Activated T-helper 1 cell treated with anti-CD3 and anti-CD28 coated beads, Interleukin-12 subunit alpha, Interleukin-12 subunit beta, Interleukin-2, Interleukin-4 antibody, amounts not matched to agents 30 ng/mL and 10 ng/mL and 1 ng/mL, durations not matched to agents 14 hours and 24 hours and 36 hours (primary cell): ENCODE results near the gene SPRED3. TPM values are rescaled to one million over a fixed set of nuclear protein-coding genes. Genes with fewer than 3 reads are reported as not detected.
"Not testable (repeated sequence)": the region's sequence is repeated elsewhere in the genome, so short reads cannot be mapped to it uniquely, and the experiment has no call there.

ENCODE experiments used
- DNase-seq: peaks from one replicate; pipeline ENCODE4 v3.0.0; 2021; ENCODE audit warnings: low spot score
- H3K27ac Mint-ChIP-seq: one replicate; pipeline ENCODE4 v1.8.0; 2021; ENCODE audit warnings: mild to moderate bottlenecking, mixed read lengths
- H3K27me3 Mint-ChIP-seq: one replicate; pipeline ENCODE4 v1.8.0; 2022; ENCODE audit warnings: mild to moderate bottlenecking, moderate library complexity, mixed read lengths; ENCODE audit not compliant: insufficient read depth
- H3K36me3 Mint-ChIP-seq: one replicate; pipeline ENCODE4 v1.8.0; 2021; ENCODE audit warnings: low read depth, mixed read lengths
- H3K4me1 Mint-ChIP-seq: one replicate; pipeline ENCODE4 v1.8.0; 2021; ENCODE audit warnings: low read depth, mixed read lengths
- H3K4me3 Mint-ChIP-seq: one replicate; pipeline ENCODE4 v1.8.0; 2021; ENCODE audit warnings: mild to moderate bottlenecking, moderate library complexity, mixed read lengths
- H3K9me3 Mint-ChIP-seq: one replicate; pipeline ENCODE4 v1.8.0; 2021; ENCODE audit warnings: mixed read lengths
- intact Hi-C: fragments of 100-400 bp; cut with micrococcal nuclease; formaldehyde crosslinking; loops from one replicate; pipeline ENCODE4 v1.15.1; 2024
- total RNA-seq: library from RNA; stranded (reverse); gene quantifications from 2 replicates; pipeline ENCODE4 v1.2.3, GENCODE V29; 2022

Gene SPRED3
- 2.2 and 2.6 TPM in 2 replicates for total RNA-seq

DNA sequence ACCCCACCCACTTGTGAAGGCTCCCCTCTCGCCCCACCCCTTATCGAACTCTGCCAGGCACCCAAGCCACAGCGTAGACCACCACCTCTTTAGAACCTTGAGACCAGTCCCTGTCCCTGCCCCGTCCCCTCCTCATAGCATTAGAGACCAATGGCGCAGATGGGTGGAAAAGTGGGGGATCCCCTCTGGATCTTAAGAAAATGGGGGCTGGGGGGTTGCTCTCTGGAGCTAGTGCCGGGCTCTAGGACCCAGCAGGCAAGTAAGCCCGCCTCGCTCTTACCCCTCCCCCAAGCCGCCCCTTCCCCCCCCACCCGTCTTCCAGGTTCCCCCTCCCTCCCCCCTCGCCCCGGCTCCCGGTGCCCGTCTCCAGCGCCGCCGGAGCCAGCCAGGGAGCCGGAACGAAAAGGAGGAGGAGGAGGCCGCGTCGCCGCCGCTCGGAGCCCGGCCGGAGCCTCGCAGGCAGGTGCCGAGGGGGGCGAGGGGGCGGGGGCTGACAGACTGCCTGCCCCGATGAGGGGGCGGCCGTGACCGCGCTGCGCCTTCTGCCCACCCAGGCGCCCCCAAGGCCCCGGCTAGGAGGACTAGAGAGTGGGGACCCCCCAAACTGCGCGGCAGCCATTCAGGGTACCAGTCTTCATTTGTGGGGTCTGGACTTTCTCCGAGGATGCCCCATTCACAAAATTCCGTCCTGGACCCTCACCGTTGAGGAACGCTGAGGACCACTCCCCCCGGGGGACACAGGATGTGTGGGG, at the start of gene SPRED3:
Gene SPRED3, plus strand, starts transcription at position 349 of the 752 bp plus-strand sequence. CDS start 1,606 bp downstream, outside the sequence.
- no peak for DNase-seq
- Mint-ChIP-seq H3K27me3 (peaks cover 21% of the 10 kb centered on the region), H3K4me1 (peaks cover 20% of the 10 kb centered on the region), H3K9me3 (no peaks in the 10 kb centered on the region), H3K36me3 (peaks cover 22% of the 10 kb centered on the region), H3K27ac (peak within 1 kb of the TSS; percentile 91), H3K4me3 (peak within 1 kb of the TSS; percentile 89)
- intact Hi-C loops, result loop anchor here (1.0 kb wide), 2 partner anchors 14 to 26 kb away; no protein-coding TSS in a partner anchor

DNA sequence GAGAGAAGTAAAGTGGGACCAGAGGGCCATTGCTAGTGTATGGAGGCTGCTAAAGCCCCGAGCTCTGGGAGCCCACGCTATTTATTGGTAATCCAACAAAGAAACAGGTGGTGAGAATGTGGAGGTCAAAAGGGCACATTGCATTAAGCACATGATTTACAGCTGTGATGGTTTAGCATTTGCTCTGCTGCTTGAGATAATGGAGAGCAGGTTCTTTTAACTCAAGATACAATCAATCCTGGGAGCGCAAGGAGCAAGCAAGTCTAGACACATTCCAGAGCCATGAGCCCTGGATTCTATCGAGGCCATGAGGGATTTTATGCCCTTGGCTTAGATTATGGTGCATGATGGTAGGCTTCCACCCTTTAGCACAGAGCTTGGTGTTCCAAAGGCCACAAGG, 49.5 kb upstream of the SPRED3 start:
- H3K4me1 Mint-ChIP-seq, DNase-seq, H3K27me3 Mint-ChIP-seq, H3K27ac Mint-ChIP-seq, H3K9me3 Mint-ChIP-seq, H3K36me3 Mint-ChIP-seq: not testable (repeated sequence)
- intact Hi-C loops, result loop anchor here (5.0 to 10.0 kb wide), 2 partner anchors 874 to 967 kb away; partner anchors contain the start of genes ZNF527, ZNF569 and ZNF570
- peak overlapping the region; percentile 4 for H3K4me3 Mint-ChIP-seq

DNA sequence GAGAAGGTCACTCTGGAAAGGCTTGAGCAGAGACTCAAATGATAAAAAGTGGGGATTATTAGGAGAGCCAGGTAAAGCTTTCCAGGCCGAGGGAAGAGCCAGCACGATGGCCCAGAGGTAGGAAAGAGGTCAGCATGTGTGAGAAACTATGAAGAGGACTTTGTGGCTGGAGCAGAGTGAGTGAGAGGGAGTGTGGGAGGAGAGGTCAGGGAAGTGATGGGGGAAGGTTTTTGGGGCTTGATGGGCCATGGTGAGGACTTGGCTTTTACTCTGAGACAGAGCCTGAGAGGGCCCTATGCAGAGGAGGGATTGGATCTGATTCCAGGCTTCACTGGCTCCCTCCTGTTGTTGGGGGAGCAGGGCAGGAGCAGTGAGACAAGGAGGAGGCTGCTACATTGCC, 47.6 kb upstream of the SPRED3 start:
- Mint-ChIP-seq H3K9me3 (no peaks in the 10 kb centered on the region), H3K27ac (no peak overlapping the region), H3K27me3 (no peaks in the 10 kb centered on the region), H3K4me3 (no peak overlapping the region), H3K36me3 (no peaks in the 10 kb centered on the region), H3K4me1 (peaks cover 6% of the 10 kb centered on the region)
- no peak for DNase-seq
- intact Hi-C loops, result no loop called here

DNA sequence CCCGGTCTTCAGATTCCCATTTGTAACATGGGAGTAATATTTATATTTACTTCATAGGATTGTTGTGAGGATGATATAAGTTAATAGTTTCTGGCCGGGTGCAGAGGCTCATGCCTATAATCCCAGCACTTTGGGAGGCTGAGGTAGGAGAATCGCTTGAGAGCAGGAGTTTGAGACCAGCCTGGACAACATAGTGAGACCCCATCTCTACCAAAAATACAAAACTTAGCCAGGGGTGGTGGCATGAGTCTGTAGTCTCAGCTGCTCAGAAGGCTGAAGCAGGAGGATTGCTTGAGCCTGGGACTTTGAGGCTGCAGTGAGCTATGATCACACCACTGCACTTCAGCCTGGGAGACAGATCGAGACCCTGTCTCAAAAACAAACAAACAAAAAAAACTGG, 41.7 kb upstream of the SPRED3 start:
- no peak overlapping the region for H3K4me3 Mint-ChIP-seq
- intact Hi-C loops, result no loop called here
- no peaks in the 10 kb centered on the region for H3K4me1 Mint-ChIP-seq
- no peak overlapping the region for H3K27ac Mint-ChIP-seq
- no peak for DNase-seq
- H3K27me3 Mint-ChIP-seq, result peaks cover under 1% of the 10 kb centered on the region
- H3K9me3 Mint-ChIP-seq, result no peaks in the 10 kb centered on the region
- H3K36me3 Mint-ChIP-seq, result no peaks in the 10 kb centered on the region

- no peaks in the 10 kb centered on the region for H3K9me3 Mint-ChIP-seq
Observed at GRCh38 chr19:38350883-38351282, 37.6 kb upstream of the SPRED3 start.

DNA sequence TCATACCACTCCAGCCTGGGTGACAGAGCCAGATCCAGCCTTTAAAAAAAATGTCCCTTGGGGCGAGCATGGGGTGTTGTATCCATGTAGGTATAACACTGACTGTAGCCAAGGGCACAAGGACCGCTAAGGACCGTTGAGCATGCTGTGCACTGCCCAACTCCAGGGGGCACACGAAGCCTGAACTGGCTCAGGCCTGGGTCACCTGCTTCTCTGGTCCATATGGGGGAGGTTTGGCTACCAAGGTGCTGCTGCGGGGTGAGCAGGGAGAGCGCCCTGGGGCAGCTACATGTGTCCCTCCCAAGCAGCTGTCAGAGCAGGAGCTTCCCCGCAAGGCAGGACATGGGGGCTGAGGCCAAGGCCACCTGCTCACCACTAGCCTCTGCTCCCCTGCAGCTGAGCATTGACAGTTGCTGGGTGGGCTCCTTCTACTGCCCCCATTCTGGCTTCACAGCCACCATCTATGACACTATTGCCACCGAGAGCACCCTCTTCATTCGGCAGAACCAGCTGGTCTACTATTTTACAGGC, 36.6 kb upstream of the SPRED3 start:
- Mint-ChIP-seq H3K4me3 (no peak overlapping the region), H3K9me3 (no peaks in the 10 kb centered on the region), H3K4me1 (no peaks in the 10 kb centered on the region), H3K27me3 (peaks cover 17% of the 10 kb centered on the region), H3K27ac (no peak overlapping the region), H3K36me3 (no peaks in the 10 kb centered on the region)
- intact Hi-C loops, result no loop called here
- DNase-seq, result no peak

More at GRCh38 chr19:38350883-38351282, 37.6 kb upstream of the SPRED3 start:
- H3K27me3 Mint-ChIP-seq, result peaks cover 10% of the 10 kb centered on the region
- no peak overlapping the region for H3K27ac Mint-ChIP-seq
- no peaks in the 10 kb centered on the region for H3K4me1 Mint-ChIP-seq
- no peak for DNase-seq
- intact Hi-C loops, result no loop called here
- no peak overlapping the region for H3K4me3 Mint-ChIP-seq
- no peaks in the 10 kb centered on the region for H3K36me3 Mint-ChIP-seq

DNA sequence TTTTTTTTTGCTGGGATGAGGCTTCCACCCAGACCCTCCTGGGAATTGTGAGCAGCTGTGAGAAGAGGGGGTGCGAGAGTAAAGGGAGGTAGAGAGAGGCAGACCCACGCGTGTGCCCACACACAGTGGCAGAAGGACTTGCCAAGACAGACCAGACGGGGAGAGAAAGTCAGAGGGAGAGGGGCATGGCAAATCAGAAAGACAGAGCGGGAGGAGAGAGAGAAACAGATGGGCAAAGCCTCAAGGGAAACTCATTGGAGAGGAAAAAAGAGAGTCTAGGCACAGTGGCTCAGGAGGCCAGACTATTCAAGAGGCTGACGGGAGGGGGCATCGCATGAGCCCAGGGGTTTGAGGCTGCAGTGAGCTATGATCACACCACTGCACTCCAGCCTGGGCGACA, 35.9 kb upstream of the SPRED3 start:
- no peak overlapping the region for H3K27ac Mint-ChIP-seq
- H3K36me3 Mint-ChIP-seq, result no peaks in the 10 kb centered on the region
- no peak for DNase-seq
- peaks cover 17% of the 10 kb centered on the region for H3K27me3 Mint-ChIP-seq
- H3K9me3 Mint-ChIP-seq, result no peaks in the 10 kb centered on the region
- no peak overlapping the region for H3K4me3 Mint-ChIP-seq
- no peaks in the 10 kb centered on the region for H3K4me1 Mint-ChIP-seq
- intact Hi-C loops, result no loop called here

DNA sequence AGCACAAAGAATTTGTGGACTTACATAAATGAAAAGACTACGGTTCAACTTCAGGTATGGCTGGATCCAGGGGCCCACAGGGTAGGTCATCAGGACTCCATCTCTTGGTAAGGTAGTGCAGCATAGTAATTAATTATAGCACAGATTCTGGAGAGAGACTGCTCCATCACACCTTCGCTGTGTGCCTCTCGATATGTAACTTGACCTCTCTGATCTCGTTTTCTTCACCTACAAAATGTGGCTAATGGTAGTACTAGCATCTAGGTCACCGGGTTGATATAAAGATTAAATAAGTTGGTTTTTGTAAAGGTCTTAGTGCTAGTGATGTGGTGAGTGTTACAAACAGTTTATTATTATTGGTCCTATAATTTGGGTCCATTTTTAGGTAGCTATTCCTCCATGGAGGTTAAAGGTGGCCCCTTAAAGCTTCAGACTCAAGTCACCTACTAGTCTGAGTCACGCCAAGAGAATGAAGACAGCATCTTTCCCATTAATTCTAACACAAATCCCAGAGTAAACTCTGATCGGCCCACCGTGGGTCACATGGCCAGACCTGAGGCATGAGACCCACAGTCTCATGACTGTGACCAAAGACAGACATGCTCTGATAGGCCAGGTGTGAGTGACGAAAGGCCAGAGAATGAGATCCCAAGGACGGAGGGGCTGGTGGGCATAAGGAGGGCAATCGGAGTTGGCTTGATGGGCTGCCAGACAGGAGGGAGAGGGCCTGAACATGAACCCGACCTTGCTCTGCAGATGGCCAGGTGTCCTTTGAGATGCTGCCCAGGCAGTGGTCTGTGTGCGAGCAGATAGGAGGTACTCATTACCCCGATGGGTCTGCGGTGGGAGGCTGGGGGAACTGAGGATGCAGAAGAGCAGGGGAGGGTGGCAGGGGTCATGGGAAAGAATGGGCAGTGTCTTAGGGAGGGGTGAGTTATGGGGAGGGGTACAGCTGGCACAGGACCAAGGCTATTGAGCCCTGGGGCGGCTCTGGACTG, 32.5 kb upstream of the SPRED3 start:
- no peaks in the 10 kb centered on the region for H3K36me3 Mint-ChIP-seq
- H3K27me3 Mint-ChIP-seq, result peaks cover 39% of the 10 kb centered on the region
- peaks cover 5% of the 10 kb centered on the region for H3K4me1 Mint-ChIP-seq
- H3K4me3 Mint-ChIP-seq, result no peak overlapping the region
- no peak for DNase-seq
- H3K9me3 Mint-ChIP-seq, result no peaks in the 10 kb centered on the region
- intact Hi-C loops, result no loop called here
- H3K27ac Mint-ChIP-seq, result no peak overlapping the region

- H3K4me3 Mint-ChIP-seq, result no peak overlapping the region
Observed at GRCh38 chr19:38358071-38358470, 30.4 kb upstream of the SPRED3 start.

GRCh38 chr19:38359242-38360021, 29.1 kb upstream of the SPRED3 start:
- H3K4me3 Mint-ChIP-seq, result no peak overlapping the region
- peaks cover 41% of the 10 kb centered on the region for H3K27me3 Mint-ChIP-seq
- H3K36me3 Mint-ChIP-seq, result no peaks in the 10 kb centered on the region
- intact Hi-C loops, result no loop called here
- peaks cover 22% of the 10 kb centered on the region for H3K4me1 Mint-ChIP-seq
- H3K9me3 Mint-ChIP-seq, result no peaks in the 10 kb centered on the region
- no peak overlapping the region for H3K27ac Mint-ChIP-seq
- DNase-seq, result no peak

More at GRCh38 chr19:38358071-38358470, 30.4 kb upstream of the SPRED3 start:
- Mint-ChIP-seq H3K27ac (no peak overlapping the region), H3K36me3 (no peaks in the 10 kb centered on the region), H3K9me3 (no peaks in the 10 kb centered on the region), H3K4me1 (peaks cover 22% of the 10 kb centered on the region), H3K27me3 (peaks cover 41% of the 10 kb centered on the region)
- intact Hi-C loops, result no loop called here
- DNase-seq, result no peak

GRCh38 chr19:38360351-38360750, 28.1 kb upstream of the SPRED3 start:
- no peak overlapping the region for H3K27ac Mint-ChIP-seq
- H3K9me3 Mint-ChIP-seq, result no peaks in the 10 kb centered on the region
- no peak for DNase-seq
- no peaks in the 10 kb centered on the region for H3K36me3 Mint-ChIP-seq
- intact Hi-C loops, result no loop called here
- peaks cover 22% of the 10 kb centered on the region for H3K4me1 Mint-ChIP-seq
- H3K4me3 Mint-ChIP-seq, result peak overlapping the region; percentile 90
- H3K27me3 Mint-ChIP-seq, result peaks cover 39% of the 10 kb centered on the region
